H9 (cell line): ENCODE measurements around the gene MYO5C. TPM values are rescaled to one million over a fixed set of nuclear protein-coding genes. Genes with fewer than 3 reads are reported as not detected.

Source experiments
- DNase-seq: peaks from one replicate; pipeline ENCODE4 v3.0.0-alpha.2; 2017
- H2AFZ ChIP-seq: one replicate; pipeline ENCODE4 v1.6.1; 2013; ENCODE audit warnings: mild to moderate bottlenecking, low read length, control low read depth, moderate library complexity
- H2AK5ac ChIP-seq: 2 replicates; pipeline ENCODE4 v1.6.1; 2013; ENCODE audit warnings: low read length, control low read depth, mixed read lengths; ENCODE audit not compliant: insufficient read length
- H2BK120ac ChIP-seq: one replicate; pipeline ENCODE4 v1.6.1; 2013; ENCODE audit warnings: low read depth, mild to moderate bottlenecking, low read length, control low read depth, inconsistent platforms; ENCODE audit not compliant: poor library complexity, severe bottlenecking
- H2BK12ac ChIP-seq: 2 replicates; pipeline ENCODE4 v1.6.1; 2013; ENCODE audit warnings: low read length, control low read depth, mixed read lengths, low read depth; ENCODE audit not compliant: insufficient read length
- H2BK15ac ChIP-seq: 2 replicates; pipeline ENCODE4 v1.6.1; 2013; ENCODE audit warnings: low read depth, low read length, control low read depth
- H2BK20ac ChIP-seq: one replicate; pipeline ENCODE4 v1.6.1; 2013; ENCODE audit warnings: low read depth, mild to moderate bottlenecking, low read length, control low read depth, inconsistent platforms; ENCODE audit not compliant: poor library complexity, severe bottlenecking
- H2BK5ac ChIP-seq: 2 replicates; pipeline ENCODE4 v1.6.1; 2013; ENCODE audit warnings: low read length, control low read depth, mixed read lengths; ENCODE audit not compliant: insufficient read length
- H3K14ac ChIP-seq: 2 replicates; pipeline ENCODE4 v1.6.1; 2013; ENCODE audit warnings: low read length, control low read depth; ENCODE audit not compliant: insufficient read depth
- H3K18ac ChIP-seq: 2 replicates; pipeline ENCODE4 v1.6.1; 2013; ENCODE audit warnings: low read depth, mild to moderate bottlenecking, mixed read lengths, low read length, control low read depth; ENCODE audit not compliant: insufficient read length
- H3K23ac ChIP-seq: 2 replicates; pipeline ENCODE4 v1.6.1; 2013; ENCODE audit warnings: low read length, control low read depth, mixed read lengths, low read depth; ENCODE audit not compliant: insufficient read length
- H3K23me2 ChIP-seq: 2 replicates; pipeline ENCODE4 v1.6.1; 2013; ENCODE audit warnings: low read depth, mild to moderate bottlenecking, mixed read lengths, low read length, control low read depth; ENCODE audit not compliant: insufficient read length, poor library complexity, severe bottlenecking
- H3K27ac ChIP-seq: 2 replicates; pipeline ENCODE4 v1.5.1; 2013; ENCODE audit warnings: low read length, control low read depth, mixed read lengths, low read depth; ENCODE audit not compliant: insufficient read length
- H3K27me3 ChIP-seq: 2 replicates; pipeline ENCODE4 v1.6.1; 2013; ENCODE audit warnings: low read length, control low read depth, inconsistent platforms; ENCODE audit not compliant: insufficient read depth
- H3K4ac ChIP-seq: 2 replicates; pipeline ENCODE4 v1.6.1; 2013; ENCODE audit warnings: low read depth, mild to moderate bottlenecking, control low read depth, inconsistent platforms, low read length, moderate library complexity
- H3K4me1 ChIP-seq: 2 replicates; pipeline ENCODE4 v1.6.1; 2013; ENCODE audit warnings: low read length, control low read depth, inconsistent platforms; ENCODE audit not compliant: insufficient read depth
- H3K4me2 ChIP-seq: 2 replicates; pipeline ENCODE4 v1.6.1; 2013; ENCODE audit warnings: low read length, control low read depth, mixed read lengths; ENCODE audit not compliant: insufficient read length, insufficient read depth
- H3K56ac ChIP-seq: 2 replicates; pipeline ENCODE4 v1.6.1; 2013; ENCODE audit warnings: low read depth, mild to moderate bottlenecking, mixed read lengths, low read length, control low read depth; ENCODE audit not compliant: insufficient read length
- H3K79me1 ChIP-seq: 2 replicates; pipeline ENCODE4 v1.6.1; 2013; ENCODE audit warnings: low read depth, mild to moderate bottlenecking, moderate library complexity, low read length, control low read depth, inconsistent platforms; ENCODE audit not compliant: insufficient read depth, poor library complexity, severe bottlenecking
- H3K79me2 ChIP-seq: 2 replicates; pipeline ENCODE4 v1.6.1; 2013; ENCODE audit warnings: low read length, control low read depth, inconsistent platforms; ENCODE audit not compliant: insufficient read depth
- H3K9ac ChIP-seq: 2 replicates; pipeline ENCODE4 v1.6.1; 2013; ENCODE audit warnings: low read length, control low read depth, mixed read lengths; ENCODE audit not compliant: insufficient read length; ENCODE audit errors: extremely low read depth
- H3K9me3 ChIP-seq: one replicate; pipeline ENCODE4 v1.6.1; 2013; ENCODE audit warnings: low read depth, low read length, inconsistent platforms; ENCODE audit not compliant: control insufficient read depth
- H3T11ph ChIP-seq: one replicate; pipeline ENCODE4 v1.6.1; 2013; ENCODE audit warnings: mild to moderate bottlenecking, low read length, control low read depth, inconsistent platforms
- H4K20me1 ChIP-seq: one replicate; pipeline ENCODE4 v1.6.1; 2013; ENCODE audit not compliant: control insufficient read depth, insufficient read length, insufficient read depth
- H4K5ac ChIP-seq: 2 replicates; pipeline ENCODE4 v1.6.1; 2013; ENCODE audit warnings: low read depth, mild to moderate bottlenecking, mixed read lengths, low read length, control low read depth; ENCODE audit not compliant: insufficient read length
- H4K8ac ChIP-seq: replicated peaks from 2 replicates; pipeline ENCODE4 v1.6.1; 2013; ENCODE audit warnings: low read length, control low read depth, mixed read lengths, low read depth; ENCODE audit not compliant: insufficient read length
- H4K91ac ChIP-seq: 2 replicates; pipeline ENCODE4 v1.6.1; 2013; ENCODE audit warnings: low read depth, mild to moderate bottlenecking, moderate library complexity, mixed read lengths, low read length, control low read depth; ENCODE audit not compliant: insufficient read length
- H3K27ac Mint-ChIP-seq, 3 experiments: 2 replicates in 2 of 3; 3 replicates in 1 of 3; pipeline ENCODE4 v1.8.0; 2020 to 2021; ENCODE audit warnings: mixed read lengths in 3 of 3, mild to moderate bottlenecking in 1 of 3, moderate library complexity in 1 of 3
- H3K27me3 Mint-ChIP-seq: 2 replicates; pipeline ENCODE4 v1.8.0; 2021; ENCODE audit warnings: low read depth, mild to moderate bottlenecking, moderate library complexity, mixed read lengths
- H3K36me3 Mint-ChIP-seq, 3 experiments: 2 replicates in 2 of 3; 3 replicates in 1 of 3; pipeline ENCODE4 v1.8.0; 2020 to 2021; ENCODE audit warnings: low read depth in 3 of 3, mixed read lengths in 3 of 3; ENCODE audit not compliant: insufficient read depth in 1 of 3
- H3K4me1 Mint-ChIP-seq, 2 experiments: 2 replicates each; pipeline ENCODE4 v1.8.0; 2020; ENCODE audit warnings: mixed read lengths in 2 of 2
- H3K4me3 Mint-ChIP-seq, 2 experiments: 2 replicates in 1 of 2; 3 replicates in 1 of 2; pipeline ENCODE4 v1.8.0; 2020 to 2021; ENCODE audit warnings: mild to moderate bottlenecking in 2 of 2, mixed read lengths in 2 of 2, moderate library complexity in 1 of 2
- H3K9me3 Mint-ChIP-seq, 2 experiments: 2 replicates in 1 of 2; 3 replicates in 1 of 2; pipeline ENCODE4 v1.8.0; 2020; ENCODE audit warnings: mild to moderate bottlenecking in 2 of 2, mixed read lengths in 2 of 2, moderate library complexity in 1 of 2
- WGBS: extraction: QIAGEN DNeasy Blood & Tissue Kit; methylation state at CpG from one replicate; pipeline ENCODE4 v1.1.7; 2013; ENCODE audit warnings: missing lambda C conversion rate, low lambda C conversion rate, mixed read lengths; ENCODE audit not compliant: insufficient read length; ENCODE audit errors: extremely low coverage; 5-methylcytosine and 5-hydroxymethylcytosine counted together
- total RNA-seq: library from RNA; stranded (reverse); gene quantifications from 2 replicates; pipeline ENCODE4 v1.2.1, GENCODE V29; 2021
- TF ChIP-seq, protein P1 (sequence below): fragments of 200-600 bp; sonication (generic); conservative IDR thresholded peaks from 3 replicates; pipeline ENCODE4 v1.8.0; 2021; ENCODE audit warnings: antibody characterized with exemption, mild to moderate bottlenecking

The MYO5C gene
- total RNA-seq, 1 experiment from 2014 or later, result 22.2 TPM

- H2AK5ac ChIP-seq, result no peak overlapping the region
- no CpG with 5 or more reads among the region's 2 CpGs for WGBS
Observed at GRCh38 chr15:52301265-52301847, 5.8 kb upstream of the MYO5C start.

More at GRCh38 chr15:52301265-52301847, 5.8 kb upstream of the MYO5C start:
- no peaks in the 10 kb centered on the region for H3K9me3 ChIP-seq
- no peak overlapping the region for H3K4me2 ChIP-seq
- H2BK15ac ChIP-seq, result no peak overlapping the region
- TF ChIP-seq, protein P1, sequence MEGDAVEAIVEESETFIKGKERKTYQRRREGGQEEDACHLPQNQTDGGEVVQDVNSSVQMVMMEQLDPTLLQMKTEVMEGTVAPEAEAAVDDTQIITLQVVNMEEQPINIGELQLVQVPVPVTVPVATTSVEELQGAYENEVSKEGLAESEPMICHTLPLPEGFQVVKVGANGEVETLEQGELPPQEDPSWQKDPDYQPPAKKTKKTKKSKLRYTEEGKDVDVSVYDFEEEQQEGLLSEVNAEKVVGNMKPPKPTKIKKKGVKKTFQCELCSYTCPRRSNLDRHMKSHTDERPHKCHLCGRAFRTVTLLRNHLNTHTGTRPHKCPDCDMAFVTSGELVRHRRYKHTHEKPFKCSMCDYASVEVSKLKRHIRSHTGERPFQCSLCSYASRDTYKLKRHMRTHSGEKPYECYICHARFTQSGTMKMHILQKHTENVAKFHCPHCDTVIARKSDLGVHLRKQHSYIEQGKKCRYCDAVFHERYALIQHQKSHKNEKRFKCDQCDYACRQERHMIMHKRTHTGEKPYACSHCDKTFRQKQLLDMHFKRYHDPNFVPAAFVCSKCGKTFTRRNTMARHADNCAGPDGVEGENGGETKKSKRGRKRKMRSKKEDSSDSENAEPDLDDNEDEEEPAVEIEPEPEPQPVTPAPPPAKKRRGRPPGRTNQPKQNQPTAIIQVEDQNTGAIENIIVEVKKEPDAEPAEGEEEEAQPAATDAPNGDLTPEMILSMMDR, result no peak
- Mint-ChIP-seq H3K4me1 (peaks cover 12 to 16% of the 10 kb centered on the region in 2 experiments), H3K9me3 (peaks cover 0 to 2% of the 10 kb centered on the region in 2 experiments; a peak in 1 of 5 replicates), H3K27me3 (no peaks in the 10 kb centered on the region), H3K27ac (no peak overlapping the region), H3K4me3 (no peak overlapping the region), H3K36me3 (no peaks in the 10 kb centered on the region)
- H2BK20ac ChIP-seq, result no peak overlapping the region
- no peak overlapping the region for H4K8ac ChIP-seq
- no peak overlapping the region for H3T11ph ChIP-seq
- H3K27me3 ChIP-seq, result no peaks in the 10 kb centered on the region
- no peaks in the 10 kb centered on the region for H4K20me1 ChIP-seq
- no peak overlapping the region for H3K23ac ChIP-seq
- H4K91ac ChIP-seq, result no peak overlapping the region
- no peaks in the 10 kb centered on the region for H3K79me2 ChIP-seq
- no peak overlapping the region for H3K56ac ChIP-seq
- H3K27ac ChIP-seq, result no peak overlapping the region
- H4K5ac ChIP-seq, result no peak overlapping the region
- H3K9ac ChIP-seq, result no peak overlapping the region
- no peak for DNase-seq
- H3K79me1 ChIP-seq, result no peaks in the 10 kb centered on the region
- H2BK120ac ChIP-seq, result no peak overlapping the region
- no peak overlapping the region for H2BK12ac ChIP-seq
- H3K18ac ChIP-seq, result no peak overlapping the region
- no peaks in the 10 kb centered on the region for H3K23me2 ChIP-seq
- H2BK5ac ChIP-seq, result no peak overlapping the region
- no peak overlapping the region for H3K4ac ChIP-seq
- no peak overlapping the region for H3K14ac ChIP-seq
- no peak overlapping the region for H2AFZ ChIP-seq
- no peaks in the 10 kb centered on the region for H3K4me1 ChIP-seq
